HG03103 (cell line): ENCODE measurements around the gene REPIN1.
A peak's percentile ranks its signal among the peaks of the same experiment; 100 is the strongest.

Experiments
- ATAC-seq: cut with Tn5 transposase; IDR thresholded peaks from one replicate; pipeline ENCODE4 v1.9.1; 2021; ENCODE audit warnings: low read depth; ENCODE audit not compliant: unreplicated experiment

Gene REPIN1

GRCh38 chr7:150358988-150359621 lies 9.5 kb upstream of the REPIN1 start:
- ATAC-seq = no peak

- ATAC-seq = no peak
These were observed 8.8 kb upstream of the REPIN1 start for GRCh38 chr7:150359622-150360362.

- ATAC-seq = no peak
These were observed 8.1 kb upstream of the REPIN1 start for GRCh38 chr7:150360363-150361058.

GRCh38 chr7:150361402-150361801 lies 7.2 kb upstream of the REPIN1 start:
- no peak for ATAC-seq

GRCh38 chr7:150361807-150362621 lies 6.6 kb upstream of the REPIN1 start:
- ATAC-seq = no peak

GRCh38 chr7:150363370-150363769 lies 5.3 kb upstream of the REPIN1 start:
- ATAC-seq = no peak

- no peak for ATAC-seq
These were observed 4.8 kb upstream of the REPIN1 start for GRCh38 chr7:150363872-150364271.

- ATAC-seq = no peak
These were observed 3.4 kb upstream of the REPIN1 start for GRCh38 chr7:150365194-150365593.

- ATAC-seq = no peak
These were observed 2.8 kb upstream of the REPIN1 start for GRCh38 chr7:150365673-150366398.

- no peak for ATAC-seq
These were observed 936 bp upstream of the REPIN1 start for GRCh38 chr7:150367677-150368095.

- peak; percentile 33 for ATAC-seq
These were observed 494 bp downstream of the REPIN1 start for GRCh38 chr7:150368884-150369747.

- ATAC-seq = no peak
These were observed 1.3 kb downstream of the REPIN1 start for GRCh38 chr7:150369748-150370501.

GRCh38 chr7:150370612-150371071 lies 2.0 kb downstream of the REPIN1 start:
- no peak for ATAC-seq

GRCh38 chr7:150371131-150371995 lies 2.7 kb downstream of the REPIN1 start:
- no peak for ATAC-seq

GRCh38 chr7:150371996-150372270 lies 3.3 kb downstream of the REPIN1 start:
- ATAC-seq = no peak

- ATAC-seq = no peak
These were observed 3.8 kb downstream of the REPIN1 start for GRCh38 chr7:150372271-150373048.
